Adrenal gland (tissue), 12 donors: ENCODE data around the gene IQCN. TPM values are rescaled to one million over a fixed set of nuclear protein-coding genes. Genes with fewer than 3 reads are reported as not detected.

ENCODE experiments used
- DNase-seq, 7 donors: peaks; one replicate each; pipeline ENCODE4 v3.0.0-alpha.2; 2019 to 2020
- H3K27ac ChIP-seq, 5 donors: fragments of 200-600 bp; sonication (generic) in 4 of 5; 1 replicate in 3 of 5; 2 replicates in 2 of 5; pipeline versions ENCODE4 v1.5.1 to v1.8.0; 2016 to 2020; ENCODE audit warnings: mild to moderate bottlenecking in 1 of 5
- H3K27me3 ChIP-seq: fragments of 200-600 bp; 2 replicates; pipeline ENCODE4 v1.8.0; 2021
- H3K36me3 ChIP-seq, 2 donors: fragments of 200-600 bp; replicated peaks in 1 of 2; 1 replicate in 1 of 2; 2 replicates in 1 of 2; pipeline versions ENCODE4 v1.5.1 to v1.8.0; 2018 to 2022
- H3K4me1 ChIP-seq, 2 donors: fragments of 200-600 bp; replicated peaks in 1 of 2; 1 replicate in 1 of 2; 2 replicates in 1 of 2; pipeline versions ENCODE4 v1.5.1 to v1.8.0; 2018 to 2021
- H3K4me3 ChIP-seq, 4 donors: fragments of 200-600 bp; sonication (generic) in 3 of 4; one replicate each; pipeline ENCODE4 v1.5.1; 2016 to 2018
- H3K9me3 ChIP-seq, 3 donors: fragments of 200-600 bp; sonication (generic) in 1 of 3; replicated peaks in 1 of 3; 1 replicate in 2 of 3; 2 replicates in 1 of 3; pipeline versions ENCODE4 v1.5.1 to v1.8.0; 2016 to 2021
- POLR2A ChIP-seq, 2 donors: fragments of 450-650 bp; IDR thresholded peaks; one replicate each; pipeline ENCODE4 v1.6.1; 2017; ENCODE audit warnings: antibody characterized with exemption in 2 of 2, mild to moderate bottlenecking in 2 of 2, moderate library complexity in 1 of 2
- WGBS, 4 donors: extraction: QIAGEN DNeasy Blood & Tissue Kit in 2 of 4; methylation state at CpG; one replicate each; pipeline versions ENCODE4 v1.1.5 to v1.1.7; 2013 to 2017; 5-methylcytosine and 5-hydroxymethylcytosine counted together
- intact Hi-C, 2 donors: fragments of 100-400 bp; cut with DNase I; formaldehyde crosslinking; loops; one replicate each; pipeline versions ENCODE4 v1.14.1 to v1.15.0; 2022 to 2023
- polyA plus RNA-seq, 3 donors: library from polyadenylated mRNA; stranded (reverse); fragments of 200-250 nt in 2 of 3; fragments of 350-450 nt in 1 of 3; fragmentation: Illumina TruSeq in 1 of 3; extraction: RNeasy Lipid Tissue Mini Kit (QIAGEN cat#74804) in 1 of 3; gene quantifications; one replicate each; pipeline ENCODE4 v1.2.3, GENCODE V29; 2013 to 2014
- total RNA-seq, 9 donors: library from RNA; depleted of rRNA in 4 of 9; stranded (reverse); fragments of >200 nt in 4 of 9; fragments of 120-200 nt in 1 of 9; fragmentation: NEBNext Ultra II Directional in 1 of 9; extraction: Animal tissue kit (Norgen Biotek cat#: 25700) in 1 of 9; gene quantifications; one replicate each; pipeline versions ENCODE4 v1.1.0 to v1.2.4, GENCODE V29; 2013 to 2023
- TF ChIP-seq, protein P1 (sequence below), 6 experiments: fragments of 450-650 bp in 4 of 6; fragments of 200-600 bp in 2 of 6; sonication (generic) in 1 of 6; IDR thresholded peaks; 1 replicate in 5 of 6; 2 replicates in 1 of 6; pipeline versions ENCODE4 v1.5.1 to v1.8.0; 2016 to 2021; ENCODE audit warnings: antibody characterized with exemption in 6 of 6, mild to moderate bottlenecking in 2 of 6, moderate library complexity in 1 of 6
- donor health status: healthy with polysubstance abuse.
- donor health status: Bipolar disorder and iron deficiency.
- donor health status: DM: yes; HTN: yes; CAD: no.
- donor health status: DM: no; HTN: no; CAD: no.
- donor health status: DM: no; HTN: no; CAD: no.
- donor health status: DM: yes; HTN: yes; CAD: no.

IQCN gene
- total and polyA plus RNA-seq, 12 donors, result 0.30 to 45.2 (median 2.8) TPM

DNA sequence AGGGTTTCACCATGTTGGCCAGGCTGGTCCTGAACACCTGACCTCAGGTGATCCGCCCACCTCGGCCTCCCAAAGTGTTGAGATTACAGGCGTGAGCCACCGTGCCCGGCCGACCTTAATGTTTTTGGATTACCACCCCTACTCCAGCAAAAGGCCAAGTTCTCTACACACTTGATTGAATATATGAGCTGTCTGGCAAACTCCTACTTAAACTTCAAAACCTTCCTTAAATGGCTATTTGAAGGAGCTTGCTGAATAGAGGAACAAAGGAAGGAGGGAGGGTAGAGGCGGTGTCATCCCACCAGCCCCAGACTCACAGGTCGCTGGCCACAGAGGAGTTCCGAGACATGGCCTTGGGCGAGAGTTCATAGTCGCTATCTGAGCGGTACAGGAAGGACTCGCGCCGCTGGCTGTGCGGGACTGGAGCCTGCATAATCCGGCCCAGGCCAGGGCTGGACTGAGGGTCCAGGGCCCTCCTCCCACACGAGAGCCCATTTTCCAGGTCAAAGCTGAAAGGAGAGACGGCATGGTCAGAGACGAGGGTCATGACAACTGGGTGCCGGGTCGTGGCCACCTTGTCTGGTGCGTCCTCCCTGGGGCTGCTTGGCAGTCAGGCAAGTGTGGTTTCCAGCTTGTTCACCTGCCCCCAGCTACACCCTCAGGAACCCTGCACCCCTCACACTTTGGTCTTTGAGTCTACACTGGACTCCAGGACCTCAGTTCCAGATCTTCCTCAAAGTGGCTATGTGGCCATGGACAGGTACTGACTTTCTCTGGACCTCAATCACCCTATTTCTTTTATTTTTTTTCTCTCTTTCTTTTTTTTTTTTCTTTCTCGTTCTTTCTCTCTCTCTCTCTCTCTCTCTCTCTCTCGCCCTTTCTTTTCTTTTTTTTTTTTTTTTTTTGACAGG lies 52.2 kb downstream of the IQCN start:
- Histone ChIP-seq H3K27ac (no peak overlapping the region), H3K9me3 (no peaks in the 10 kb centered on the region), H3K4me3 (no peak overlapping the region), H3K27me3 (peaks cover 24% of the 10 kb centered on the region), H3K4me1 (peaks cover 7 to 18% of the 10 kb centered on the region in 2 donors), H3K36me3 (no peaks in the 10 kb centered on the region)
- 68 to 80% (median 71%) methylated on average over 22 to 25 of the region's 25 CpGs for WGBS, 4 donors
- intact Hi-C loops, result no loop called here
- DNase-seq, result no peak
- TF ChIP-seq, protein P1, sequence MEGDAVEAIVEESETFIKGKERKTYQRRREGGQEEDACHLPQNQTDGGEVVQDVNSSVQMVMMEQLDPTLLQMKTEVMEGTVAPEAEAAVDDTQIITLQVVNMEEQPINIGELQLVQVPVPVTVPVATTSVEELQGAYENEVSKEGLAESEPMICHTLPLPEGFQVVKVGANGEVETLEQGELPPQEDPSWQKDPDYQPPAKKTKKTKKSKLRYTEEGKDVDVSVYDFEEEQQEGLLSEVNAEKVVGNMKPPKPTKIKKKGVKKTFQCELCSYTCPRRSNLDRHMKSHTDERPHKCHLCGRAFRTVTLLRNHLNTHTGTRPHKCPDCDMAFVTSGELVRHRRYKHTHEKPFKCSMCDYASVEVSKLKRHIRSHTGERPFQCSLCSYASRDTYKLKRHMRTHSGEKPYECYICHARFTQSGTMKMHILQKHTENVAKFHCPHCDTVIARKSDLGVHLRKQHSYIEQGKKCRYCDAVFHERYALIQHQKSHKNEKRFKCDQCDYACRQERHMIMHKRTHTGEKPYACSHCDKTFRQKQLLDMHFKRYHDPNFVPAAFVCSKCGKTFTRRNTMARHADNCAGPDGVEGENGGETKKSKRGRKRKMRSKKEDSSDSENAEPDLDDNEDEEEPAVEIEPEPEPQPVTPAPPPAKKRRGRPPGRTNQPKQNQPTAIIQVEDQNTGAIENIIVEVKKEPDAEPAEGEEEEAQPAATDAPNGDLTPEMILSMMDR (IDR thresholded peaks at IDR 0.05), result no peak
- no peak for TF ChIP-seq POLR2A (IDR thresholded peaks at IDR 0.05)

DNA sequence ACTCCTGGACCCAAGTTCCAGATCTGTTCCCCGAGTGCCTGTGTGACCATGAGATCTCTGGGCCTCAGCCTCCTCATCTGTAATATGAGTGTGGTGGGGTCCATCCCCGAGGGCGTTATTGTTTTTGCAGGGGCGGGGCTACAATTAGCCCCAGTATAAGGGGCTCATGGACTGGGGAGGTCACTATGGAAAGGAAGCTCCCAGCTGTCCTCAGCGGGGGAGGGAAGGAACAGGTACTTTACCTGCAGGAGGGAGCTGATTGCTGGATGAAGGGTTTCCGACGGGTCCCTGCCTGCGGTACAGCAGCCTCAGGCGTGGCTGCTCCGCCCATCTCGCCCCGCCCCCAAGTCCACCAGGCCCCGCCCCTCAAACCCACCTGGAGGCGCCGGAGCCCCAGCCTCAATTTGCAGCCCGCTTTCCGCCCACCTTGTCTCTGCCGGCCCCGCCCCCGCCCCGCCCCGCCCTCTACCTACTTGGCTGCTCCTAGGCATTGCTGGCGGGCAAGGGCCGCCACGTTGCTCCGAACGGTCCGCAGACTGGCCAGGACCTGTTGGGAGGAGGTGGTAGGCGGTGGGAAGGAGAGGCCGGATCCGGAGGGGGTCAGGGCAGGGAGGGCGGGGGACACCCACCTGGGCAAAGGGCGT lies 53.5 kb downstream of the IQCN start:
- TF ChIP-seq, protein P1 (IDR thresholded peaks at IDR 0.05), result no peak
- no peak for TF ChIP-seq POLR2A (IDR thresholded peaks at IDR 0.05)
- Histone ChIP-seq H3K27ac (no peak overlapping the region), H3K9me3 (no peaks in the 10 kb centered on the region), H3K27me3 (peaks cover 12% of the 10 kb centered on the region), H3K4me3 (no peak overlapping the region), H3K36me3 (no peaks in the 10 kb centered on the region), H3K4me1 (peaks cover 7 to 13% of the 10 kb centered on the region in 2 donors)
- intact Hi-C loops, result no loop called here
- 5 to 16% (median 8%) methylated on average over 6 to 33 of the region's 33 CpGs for WGBS, 4 donors
- DNase-seq, result no peak

DNA sequence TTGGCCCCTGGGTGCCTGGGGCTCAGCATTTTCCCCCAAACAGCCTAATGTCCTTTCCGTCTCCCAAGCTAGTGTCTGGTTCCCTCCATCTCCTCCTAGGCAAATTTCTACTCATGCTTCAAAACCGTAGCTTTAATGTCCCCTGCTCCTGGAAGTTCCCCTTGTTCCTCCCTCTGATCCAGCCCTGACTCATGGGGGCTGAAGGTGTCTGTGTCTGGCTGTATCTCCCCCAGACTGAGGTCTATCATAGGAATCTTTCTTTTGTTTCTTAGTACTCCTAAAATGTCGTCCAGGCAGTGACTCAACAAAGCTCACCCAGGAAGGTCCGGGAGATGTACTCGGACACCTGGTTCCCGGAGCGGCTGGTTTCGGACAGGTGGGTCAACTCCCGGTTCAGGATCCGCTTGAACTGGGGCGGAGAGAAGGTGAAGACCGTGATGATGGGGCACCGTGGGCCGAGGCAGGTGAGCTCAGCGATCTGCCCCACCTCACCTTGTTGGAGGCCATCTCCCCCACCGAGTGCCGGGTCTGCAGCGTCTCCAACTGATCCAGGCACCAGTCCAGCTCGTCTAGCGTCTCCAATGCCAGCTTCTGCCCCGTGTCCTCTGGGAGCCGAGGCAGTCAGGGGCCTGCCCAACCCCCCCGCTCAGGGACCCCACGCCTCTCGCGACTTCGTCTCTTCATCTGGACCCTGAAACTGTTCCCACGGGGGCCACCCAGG lies 54.2 kb downstream of the IQCN start:
- no peak overlapping the region for H3K4me3 ChIP-seq
- H3K27me3 ChIP-seq, result peaks cover 5% of the 10 kb centered on the region
- 54 to 63% (median 60%) methylated on average over 15 to 28 of the region's 28 CpGs for WGBS, 4 donors
- TF ChIP-seq, protein P1 (IDR thresholded peaks at IDR 0.05), result no peak
- no peak for TF ChIP-seq POLR2A (IDR thresholded peaks at IDR 0.05)
- intact Hi-C loops, result loop anchor here in 1 of 2 donors (5.0 kb wide), 1 partner anchor 37 kb away; a partner anchor contains a TSS
- peaks cover 5 to 11% of the 10 kb centered on the region in 2 donors for H3K4me1 ChIP-seq
- no peak overlapping the region for H3K27ac ChIP-seq
- DNase-seq, result no peak
- H3K9me3 ChIP-seq, result no peaks in the 10 kb centered on the region
- no peaks in the 10 kb centered on the region for H3K36me3 ChIP-seq

DNA sequence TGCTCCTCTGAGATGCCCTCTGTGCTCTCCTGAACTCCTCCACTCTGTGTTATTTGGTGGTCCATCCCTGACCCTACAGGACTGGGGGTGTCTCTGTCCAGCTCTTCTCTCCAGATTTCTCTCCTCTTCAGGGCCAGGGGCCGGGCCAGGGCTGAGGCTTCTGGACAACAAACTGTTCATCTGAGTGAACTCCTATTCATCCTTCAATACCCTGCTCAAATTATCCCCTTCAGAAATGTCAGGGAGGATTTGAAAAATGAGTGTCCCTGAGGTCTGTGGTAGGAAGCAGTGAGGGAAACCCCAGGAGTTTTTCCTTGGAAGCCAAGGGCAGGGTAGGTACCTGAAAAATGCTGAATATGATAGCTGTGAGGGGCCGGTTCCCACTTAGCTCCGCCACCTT lies 55.7 kb downstream of the IQCN start:
- 81 to 91% (median 83%) methylated on average over 3 of the region's 3 CpGs for WGBS, 4 donors
- H3K27me3 ChIP-seq, result peaks cover 3% of the 10 kb centered on the region
- no peak overlapping the region for H3K27ac ChIP-seq
- H3K36me3 ChIP-seq, result no peaks in the 10 kb centered on the region
- no peak for DNase-seq
- no peak overlapping the region for H3K4me3 ChIP-seq
- no peaks in the 10 kb centered on the region for H3K9me3 ChIP-seq
- no peak for TF ChIP-seq POLR2A (IDR thresholded peaks at IDR 0.05)
- TF ChIP-seq, protein P1 (IDR thresholded peaks at IDR 0.05), result no peak
- intact Hi-C loops, result loop anchor here in 1 of 2 donors (5.0 kb wide), 1 partner anchor 39 kb away; a partner anchor contains a TSS
- no peaks in the 10 kb centered on the region for H3K4me1 ChIP-seq
